HepG2 (cell line): Measurements from ENCODE around the gene OLFM2. TPM values are rescaled to one million over a fixed set of nuclear protein-coding genes. Genes with fewer than 3 reads are reported as not detected.

Experiments used
- ATAC-seq: fragments of 200-7000 bp; cut with Tn5 transposase; 3 replicates; pipeline ENCODE4 v1.9.1; 2020; ENCODE audit warnings: mild to moderate bottlenecking, moderate library complexity
- BruUV-seq: library from RNA; stranded (reverse); fragments of 400-500 nt; replicated peaks from 2 replicates; lab custom pipeline; 2021; lab: Mats Ljungman, UMichigan
- CTCF ChIA-PET: fragments of 300-600 bp; formaldehyde crosslinking; extraction: SDS; loops from one replicate; lab custom pipeline; 2021; ENCODE audit warnings: low total read pairs, inconsistent platforms, low intra/inter-chr PET ratio; lab: Yijun Ruan, JAX
- POLR2A ChIA-PET: fragments of 350-600 bp; sonication (Branson Sonifier 250); formaldehyde crosslinking; loops from one replicate; lab custom pipeline; 2020; ENCODE audit warnings: antibody characterized with exemption, inconsistent platforms; lab: Yijun Ruan, JAX
- DNase-seq: peaks from one replicate; pipeline ENCODE4 v3.0.0-alpha.2; 2015; ENCODE audit warnings: low spot score
- FAIRE-seq: peaks from 3 replicates; lab custom pipeline; 2011; peaks lifted over from hg19 to GRCh38; lab: Jason Lieb, UNC
- H2AFZ ChIP-seq: one replicate; pipeline ENCODE4 v1.6.1; 2011; ENCODE audit warnings: low read length, inconsistent platforms
- H3K27ac ChIP-seq: fragments of 300-600 bp; 3 replicates; pipeline ENCODE4 v1.8.0; 2011; ENCODE audit warnings: mixed run types, mild to moderate bottlenecking, mixed read lengths, low read length, inconsistent platforms; ENCODE audit not compliant: insufficient read depth; ENCODE audit errors: extremely low read length
- H3K27me3 ChIP-seq, 2 experiments: fragments of 200-600 bp in 1 of 2; 2 replicates in 1 of 2; 3 replicates in 1 of 2; pipeline versions ENCODE4 v1.6.0 to v1.8.0; 2011; ENCODE audit warnings: low read length in 2 of 2, mild to moderate bottlenecking in 2 of 2, moderate library complexity in 2 of 2, inconsistent platforms in 1 of 2; ENCODE audit not compliant: insufficient read depth in 2 of 2, control insufficient read depth in 1 of 2
- H3K36me3 ChIP-seq, 2 experiments: fragments of 200-600 bp in 1 of 2; replicated peaks in 1 of 2; 2 replicates in 1 of 2; 3 replicates in 1 of 2; pipeline versions ENCODE4 v1.5.1 to v1.8.0; 2011; ENCODE audit warnings: low read length in 2 of 2, inconsistent platforms in 1 of 2; ENCODE audit not compliant: insufficient read depth in 2 of 2, control insufficient read depth in 1 of 2
- H3K4me1 ChIP-seq: 2 replicates; pipeline ENCODE4 v1.5.1; 2012; ENCODE audit warnings: low read length, inconsistent platforms; ENCODE audit not compliant: insufficient read depth
- H3K4me2 ChIP-seq: 2 replicates; pipeline ENCODE4 v1.6.0; 2011; ENCODE audit warnings: low read depth, low read length, inconsistent platforms
- H3K4me3 ChIP-seq, 3 experiments: fragments of 200-600 bp in 1 of 3; sonication (generic), shearing (Covaris generic) in 1 of 3; replicated peaks in 1 of 3; 2 replicates each; pipeline ENCODE4 v1.5.1; 2011 to 2016; ENCODE audit warnings: low read length in 3 of 3, inconsistent platforms in 2 of 3, low read depth in 2 of 3, mild to moderate bottlenecking in 2 of 3, control low read depth in 1 of 3, mixed read lengths in 1 of 3; ENCODE audit not compliant: insufficient read depth in 1 of 3
- H3K79me2 ChIP-seq: one replicate; pipeline ENCODE4 v1.6.1; 2011; ENCODE audit warnings: low read length, inconsistent platforms; ENCODE audit not compliant: insufficient read depth
- H3K9ac ChIP-seq: 2 replicates; pipeline ENCODE4 v1.6.0; 2011; ENCODE audit warnings: mild to moderate bottlenecking, low read depth, low read length, inconsistent platforms; ENCODE audit not compliant: insufficient read depth
- H3K9me3 ChIP-seq: 2 replicates; pipeline ENCODE4 v1.5.1; 2012; ENCODE audit warnings: mild to moderate bottlenecking, low read length
- H4K20me1 ChIP-seq: 2 replicates; pipeline ENCODE4 v1.6.0; 2011; ENCODE audit warnings: inconsistent platforms, mild to moderate bottlenecking, low read length, moderate library complexity; ENCODE audit not compliant: insufficient read depth
- FOSL2 ChIP-seq: sonication (generic); formaldehyde crosslinking; IDR thresholded peaks from 2 replicates; pipeline ENCODE4 v1.4.0; 2020; ENCODE audit warnings: missing genetic modification reagents
- THYN1 ChIP-seq: sonication (generic); formaldehyde crosslinking; IDR thresholded peaks from 2 replicates; pipeline ENCODE4 v1.8.1; 2023; ENCODE audit warnings: low read depth, mild to moderate bottlenecking, moderate library complexity, missing genetic modification reagents, borderline replicate concordance
- ZNF768 ChIP-seq: sonication (generic); formaldehyde crosslinking; IDR thresholded peaks from 2 replicates; pipeline ENCODE4 v1.4.0; 2020; ENCODE audit warnings: missing genetic modification reagents
- WGBS: methylation state at CpG from one replicate; pipeline ENCODE4 v1.1.6; 2017; ENCODE audit warnings: low lambda C conversion rate; 5-methylcytosine and 5-hydroxymethylcytosine counted together
- in situ Hi-C: cut with HindIII; loops from 2 replicates; pipeline ENCODE4 v1.10.0; 2017; ENCODE audit warnings: low pct_unique_long_range_greater_than_20kb; ENCODE audit not compliant: extremely low pct_ligation_motif_present
- intact Hi-C: fragments of 100-400 bp; cut with micrococcal nuclease; formaldehyde crosslinking; loops from one replicate; pipeline ENCODE4 v1.10.0; 2022; ENCODE audit not compliant: unreplicated experiment
- polyA plus RNA-seq, 8 experiments: library from polyadenylated mRNA; depleted of rRNA in 3 of 8; stranded (reverse) in 7 of 8; unstranded in 1 of 8; fragments of >200 nt; fragmentation: Illumina TruSeq in 4 of 8; extraction: Trizol in 4 of 8; gene quantifications; 2 replicates each; pipeline versions ENCODE4 v1.2.1 to v1.2.3, GENCODE V29; 2011 to 2016; ENCODE audit warnings: low read depth in 4 of 8, missing spikeins in 1 of 8, mixed read lengths in 1 of 8; ENCODE audit not compliant: insufficient read depth in 1 of 8
- total RNA-seq, 5 experiments: library from RNA; depleted of rRNA; stranded (reverse); fragments of >200 nt; fragmentation: Illumina TruSeq; extraction: Trizol; gene quantifications; 2 replicates each; pipeline ENCODE4 v1.2.3, GENCODE V29; 2016; ENCODE audit warnings: low read depth in 1 of 5

The OLFM2 gene
- total and polyA plus RNA-seq, 2 of the 13 experiments (the other 11 are each of a cell fraction or from before 2014, with no cell fraction given), result 0.20 to 0.51 TPM

DNA sequence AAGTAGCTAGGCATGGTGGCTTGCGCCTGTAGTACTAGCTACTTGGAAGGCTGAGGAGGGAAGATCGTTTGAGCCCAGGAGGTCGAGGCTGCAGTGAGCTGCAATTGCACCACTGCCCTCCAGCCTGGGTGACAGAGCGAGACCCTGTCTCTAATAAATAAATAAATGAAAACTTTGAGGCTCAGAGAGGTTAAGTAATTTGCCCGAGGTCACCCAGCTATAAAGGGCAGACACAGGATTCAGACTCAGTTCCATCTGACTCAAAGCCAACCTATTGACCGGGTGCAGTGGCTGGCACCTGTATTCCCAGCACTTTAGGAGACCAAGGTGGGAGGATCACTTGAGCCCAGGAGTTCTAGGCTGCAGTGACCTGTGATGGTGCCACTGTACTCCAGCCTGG is 7.4 kb upstream of the OLFM2 start:
- POLR2A ChIA-PET, result no interaction called here
- in situ Hi-C loops, result no loop called here

DNA sequence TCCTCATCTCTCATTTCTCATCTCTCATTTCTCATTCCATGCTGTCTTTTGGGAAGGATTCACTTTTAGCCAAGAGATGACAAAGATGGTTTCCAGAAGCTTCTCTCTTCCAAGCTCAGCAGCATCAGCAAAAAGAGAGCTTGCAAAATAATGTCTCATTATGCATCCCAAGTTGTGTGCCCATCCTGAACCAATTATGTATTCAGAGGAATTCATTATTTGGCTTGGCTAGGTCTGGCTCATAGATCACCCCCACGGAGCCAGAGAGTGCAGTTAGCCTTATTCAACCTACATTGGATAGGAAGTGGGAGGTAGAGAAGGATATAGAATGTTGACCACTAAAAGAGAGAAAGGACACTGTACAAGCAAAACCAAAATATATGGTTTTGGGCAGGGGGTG is 5.4 kb upstream of the OLFM2 start:
- ChIA-PET CTCF (no interaction called here), POLR2A (no interaction called here)
- H3K9ac ChIP-seq, result no peak overlapping the region
- no TSS peak for BruUV-seq
- no peak overlapping the region for H2AFZ ChIP-seq
- ATAC-seq (no peak), DNase-seq (no peak), FAIRE-seq (no peak)
- H3K4me2 ChIP-seq, result no peak overlapping the region
- peaks cover 0 to 8% of the 10 kb centered on the region in 2 experiments; a peak in 1 of 5 replicates for H3K27me3 ChIP-seq
- intact Hi-C loops, result no loop called here
- no peaks in the 10 kb centered on the region for H3K9me3 ChIP-seq
- H3K79me2 ChIP-seq, result no peaks in the 10 kb centered on the region
- no peak overlapping the region for H3K27ac ChIP-seq
- in situ Hi-C loops, result no loop called here
- peaks cover 7% of the 10 kb centered on the region for H3K4me1 ChIP-seq
- H3K4me3 ChIP-seq, result no peak overlapping the region
- no peak for TF ChIP-seq THYN1
- H4K20me1 ChIP-seq, result no peaks in the 10 kb centered on the region
- no peaks in the 10 kb centered on the region for H3K36me3 ChIP-seq
- WGBS, result 5% methylated on average over 1 of the region's 1 CpG

More for the DNA sequence above, 7.4 kb upstream of the OLFM2 start:
- DNase-seq (no peak), FAIRE-seq (no peak), ATAC-seq (no peak)
- WGBS, result 18% methylated on average over 6 of the region's 6 CpGs
- no peak overlapping the region for H3K4me3 ChIP-seq
- H4K20me1 ChIP-seq, result no peaks in the 10 kb centered on the region
- H3K27ac ChIP-seq, result no peak overlapping the region
- peaks cover 24% of the 10 kb centered on the region for H3K4me1 ChIP-seq
- intact Hi-C loops, result no loop called here
- TF ChIP-seq FOSL2 (CRISPR knock-in tag) (no peak), ZNF768 (CRISPR knock-in tag) (peak; percentile 67)
- H3K36me3 ChIP-seq, result no peaks in the 10 kb centered on the region
- H3K27me3 ChIP-seq, result peaks cover 0 to 3% of the 10 kb centered on the region in 2 experiments; a peak in 1 of 5 replicates
- no peaks in the 10 kb centered on the region for H3K79me2 ChIP-seq
- no peak overlapping the region for H2AFZ ChIP-seq
- no peak overlapping the region for H3K4me2 ChIP-seq
- BruUV-seq, result no TSS peak
- H3K9me3 ChIP-seq, result no peaks in the 10 kb centered on the region
- CTCF ChIA-PET, result no interaction called here
- no peak overlapping the region for H3K9ac ChIP-seq
